T-cell (primary cell): ENCODE results near the gene CUL3. TPM values are rescaled to one million over a fixed set of nuclear protein-coding genes. Genes with fewer than 3 reads are reported as not detected.

Source experiments
- ATAC-seq, 4 experiments: fragments of 200-7000 bp in 3 of 4; fragments of 150-1000 bp in 1 of 4; cut with Tn5 transposase; replicated peaks in 1 of 4; 1 replicate in 3 of 4; 2 replicates in 1 of 4; pipeline ENCODE4 v1.10.0; 2021; ENCODE audit warnings: moderate library complexity in 3 of 4, mild to moderate bottlenecking in 2 of 4, moderate number of reproducible peaks in 1 of 4
- CTCF ChIA-PET, 2 donors: fragments of 300-600 bp; sonication (Branson Sonifier 250); formaldehyde crosslinking; loops; one replicate each; lab custom pipeline; 2022; ENCODE audit warnings: antibody characterized with exemption in 2 of 2; lab: Charles Lee
- POLR2A ChIA-PET, 2 donors: fragments of 300-600 bp; sonication (Branson Sonifier 250); formaldehyde crosslinking; loops; one replicate each; lab custom pipeline; 2022; ENCODE audit warnings: antibody characterized with exemption in 2 of 2; lab: Charles Lee
- DNase-seq, 35 experiments: peaks; one replicate each; pipeline versions ENCODE4 v3.0.0 to v3.0.0-alpha.2; 2013 to 2023
- H3K27ac ChIP-seq: one replicate; pipeline ENCODE4 v1.5.1; 2013; ENCODE audit warnings: low read length
- H3K27me3 ChIP-seq, 2 experiments: replicated peaks in 1 of 2; 1 replicate in 1 of 2; 2 replicates in 1 of 2; pipeline versions ENCODE4 v1.6.1 to v1.7.0; 2013; ENCODE audit warnings: low read length in 1 of 2, mixed read lengths in 1 of 2; ENCODE audit not compliant: control insufficient read depth in 2 of 2, insufficient read depth in 2 of 2; ENCODE audit errors: extremely low read depth in 1 of 2
- H3K36me3 ChIP-seq, 2 donors: 1 replicate in 1 of 2; 2 replicates in 1 of 2; pipeline versions ENCODE4 v1.6.1 to v1.7.0; 2013; ENCODE audit warnings: low read length in 1 of 2; ENCODE audit not compliant: control insufficient read depth in 2 of 2, insufficient read depth in 1 of 2; ENCODE audit errors: extremely low read depth in 1 of 2
- H3K4me1 ChIP-seq, 2 experiments: 1 replicate in 1 of 2; 2 replicates in 1 of 2; pipeline versions ENCODE4 v1.6.1 to v1.7.0; 2013; ENCODE audit warnings: low read length in 2 of 2, mixed read lengths in 1 of 2; ENCODE audit not compliant: insufficient read depth in 2 of 2, control insufficient read depth in 1 of 2; ENCODE audit errors: extremely low read depth in 1 of 2
- H3K4me3 ChIP-seq, 2 donors: 1 replicate in 1 of 2; 2 replicates in 1 of 2; pipeline versions ENCODE4 v1.5.1 to v1.7.0; 2013; ENCODE audit warnings: mild to moderate bottlenecking in 2 of 2, low read length in 1 of 2, moderate library complexity in 1 of 2; ENCODE audit not compliant: control insufficient read depth in 1 of 2; ENCODE audit errors: extremely low read depth in 1 of 2
- H3K9me3 ChIP-seq: 2 replicates; pipeline ENCODE4 v1.7.0; 2013
- H3K27ac Mint-ChIP-seq, 2 donors: one replicate each; pipeline ENCODE4 v1.8.0; 2020 to 2021; ENCODE audit warnings: mild to moderate bottlenecking in 2 of 2, mixed read lengths in 2 of 2
- H3K27me3 Mint-ChIP-seq, 2 donors: one replicate each; pipeline ENCODE4 v1.8.0; 2021 to 2022; ENCODE audit warnings: mixed read lengths in 2 of 2
- H3K36me3 Mint-ChIP-seq: one replicate; pipeline ENCODE4 v1.8.0; 2021; ENCODE audit warnings: mixed read lengths
- H3K4me1 Mint-ChIP-seq, 3 donors: one replicate each; pipeline ENCODE4 v1.8.0; 2020 to 2022; ENCODE audit warnings: mixed read lengths in 3 of 3, mild to moderate bottlenecking in 1 of 3
- H3K4me3 Mint-ChIP-seq, 3 donors: one replicate each; pipeline ENCODE4 v1.8.0; 2020 to 2022; ENCODE audit warnings: mild to moderate bottlenecking in 3 of 3, mixed read lengths in 3 of 3, moderate library complexity in 3 of 3
- H3K9me3 Mint-ChIP-seq, 3 donors: one replicate each; pipeline ENCODE4 v1.8.0; 2020 to 2022; ENCODE audit warnings: mixed read lengths in 3 of 3
- WGBS: methylation state at CpG from one replicate; pipeline ENCODE4 v1.1.5; 2013; ENCODE audit warnings: missing lambda C conversion rate; ENCODE audit not compliant: insufficient coverage; 5-methylcytosine and 5-hydroxymethylcytosine counted together
- total RNA-seq, 35 experiments: library from RNA in 6 of 35; stranded (reverse) in 6 of 35; fragments of 120-200 nt in 1 of 35; gene quantifications; one replicate each; pipeline versions ENCODE4 v1.2.1 to v1.2.4 and lab custom pipeline; 2013 to 2026

The CUL3 gene
- total RNA-seq, 5 donors from 2014 or later (not counting 1 experiment from before 2014, with no cell fraction given), result 66.1 to 95.9 (median 82.7) TPM

DNA sequence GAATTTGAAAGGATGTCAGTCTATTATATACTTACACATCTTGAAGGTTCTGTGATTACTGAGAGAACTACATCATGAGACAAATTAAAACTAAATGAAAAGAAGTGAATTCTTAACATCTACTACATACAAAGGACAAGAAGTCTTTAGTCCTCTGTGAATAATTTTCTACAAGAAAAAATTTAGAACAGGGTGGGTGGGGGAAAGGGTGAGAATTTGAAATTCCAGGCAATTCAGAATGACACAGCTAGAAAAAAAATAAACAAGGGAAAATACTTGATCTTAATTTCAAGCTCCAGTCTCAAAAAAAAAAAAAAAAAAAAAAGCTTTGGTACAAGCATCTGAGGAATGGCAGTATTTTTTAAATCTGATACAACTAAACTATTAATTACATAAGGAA is 15.5 kb downstream of the CUL3 start:
- peaks cover 60 to 64% (median 62%) of the 10 kb centered on the region in 3 donors for H3K4me1 Mint-ChIP-seq
- no peaks in the 10 kb centered on the region for H3K9me3 Mint-ChIP-seq
- peak overlapping the region in 1 of 3 donors; percentile 13 for H3K4me3 Mint-ChIP-seq
- DNase-seq (no peak), ATAC-seq (no peak)
- no peak overlapping the region for H3K27ac Mint-ChIP-seq
- Histone ChIP-seq H3K27ac (no peak overlapping the region), H3K9me3 (no peaks in the 10 kb centered on the region), H3K27me3 (no peaks in the 10 kb centered on the region), H3K36me3 (peaks cover 4 to 7% of the 10 kb centered on the region in 2 donors), H3K4me3 (no peak overlapping the region), H3K4me1 (peaks cover 17 to 51% of the 10 kb centered on the region in 2 experiments)
- ChIA-PET POLR2A (interaction anchor here (0.6 to 0.9 kb wide), 4 partner anchors 8 to 16 kb away, joined by 3 to 10 read pairs (median 4); no protein-coding TSS in a partner anchor), CTCF (interaction anchor here (0.6 to 1.8 kb wide), 6 partner anchors 9 to 46 kb away, joined by 3 to 7 read pairs (median 4); no protein-coding TSS in a partner anchor)
- no peaks in the 10 kb centered on the region for H3K27me3 Mint-ChIP-seq
- H3K36me3 Mint-ChIP-seq, result peaks cover 31% of the 10 kb centered on the region

- no peak for ATAC-seq
- Mint-ChIP-seq H3K4me1 (peaks cover 22 to 27% (median 23%) of the 10 kb centered on the region in 3 donors), H3K9me3 (no peaks in the 10 kb centered on the region), H3K27me3 (no peaks in the 10 kb centered on the region), H3K36me3 (peaks cover 31% of the 10 kb centered on the region), H3K27ac (peak overlapping the region in 1 of 2 donors; percentile 23), H3K4me3 (no peak overlapping the region)
- H3K9me3 ChIP-seq, result no peaks in the 10 kb centered on the region
- H3K4me1 ChIP-seq, result peaks cover 16 to 17% of the 10 kb centered on the region in 2 experiments
- DNase-seq, result no peak
- H3K27ac ChIP-seq, result no peak overlapping the region
- H3K36me3 ChIP-seq, result peaks cover 4 to 7% of the 10 kb centered on the region in 2 donors
- CTCF ChIA-PET, result interaction anchor here in 1 of 2 donors (1.1 kb wide), 1 partner anchor 10 kb away, joined by 3 read pairs; no protein-coding TSS in a partner anchor
- H3K27me3 ChIP-seq, result no peaks in the 10 kb centered on the region
- H3K4me3 ChIP-seq, result no peak overlapping the region
- POLR2A ChIA-PET, result interaction anchor here in 1 of 2 donors (0.6 kb wide), 2 partner anchors 17 to 317 kb away, joined by 3 to 4 read pairs; no protein-coding TSS in a partner anchor
- WGBS, result 98% methylated on average over 4 of the region's 4 CpGs
Measured at GRCh38 chr2:224565452-224566035, 19.6 kb downstream of the CUL3 start.

DNA sequence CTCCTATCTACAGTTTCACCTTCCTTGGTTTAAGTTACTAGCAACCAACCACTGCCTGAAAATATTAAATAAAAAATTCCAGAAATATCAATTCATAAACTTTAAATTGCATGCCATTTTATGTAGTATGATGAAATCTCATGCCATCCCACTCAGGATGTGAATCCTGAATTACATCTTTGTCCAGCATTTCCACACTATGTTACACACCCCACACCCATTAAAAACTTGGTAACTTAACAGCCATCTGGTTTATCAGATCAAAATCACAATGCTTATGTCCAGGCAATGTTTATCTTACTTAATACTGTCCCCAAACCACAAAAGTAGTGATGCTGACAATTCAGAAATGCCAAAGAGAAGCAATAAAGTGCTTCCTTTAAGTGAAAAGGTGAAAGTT is 21.6 kb downstream of the CUL3 start:
- ChIA-PET POLR2A (no interaction called here), CTCF (interaction anchor here in 1 of 2 donors (1.4 kb wide), 1 partner anchor 8 kb away, joined by 4 read pairs; no protein-coding TSS in a partner anchor)
- DNase-seq (no peak), ATAC-seq (no peak)
- Histone ChIP-seq H3K36me3 (peaks cover 4 to 7% of the 10 kb centered on the region in 2 donors), H3K4me3 (no peak overlapping the region), H3K9me3 (no peaks in the 10 kb centered on the region), H3K27me3 (no peaks in the 10 kb centered on the region), H3K4me1 (peaks cover 3 to 16% of the 10 kb centered on the region in 2 experiments), H3K27ac (no peak overlapping the region)
- Mint-ChIP-seq H3K27ac (no peak overlapping the region), H3K4me3 (no peak overlapping the region), H3K36me3 (peaks cover 27% of the 10 kb centered on the region), H3K9me3 (no peaks in the 10 kb centered on the region), H3K4me1 (peaks cover 8 to 12% (median 10%) of the 10 kb centered on the region in 3 donors), H3K27me3 (no peaks in the 10 kb centered on the region)

- Histone ChIP-seq H3K9me3 (no peaks in the 10 kb centered on the region), H3K4me1 (peaks cover 4 to 16% of the 10 kb centered on the region in 2 experiments), H3K4me3 (no peak overlapping the region), H3K36me3 (peaks cover 4 to 7% of the 10 kb centered on the region in 2 donors), H3K27ac (no peak overlapping the region), H3K27me3 (no peaks in the 10 kb centered on the region)
- whole genome bisulfite sequencing, result 100% methylated on average over 3 of the region's 4 CpGs
- Mint-ChIP-seq H3K4me1 (peaks cover 12 to 13% (median 12%) of the 10 kb centered on the region in 3 donors), H3K4me3 (peak overlapping the region in 1 of 3 donors; percentile 5), H3K36me3 (peaks cover 28% of the 10 kb centered on the region), H3K27ac (no peak overlapping the region), H3K9me3 (no peaks in the 10 kb centered on the region), H3K27me3 (no peaks in the 10 kb centered on the region)
- CTCF ChIA-PET, result interaction anchor here (0.6 to 1.4 kb wide), 4 partner anchors 9 to 207 kb away, joined by 3 to 4 read pairs (median 4); no protein-coding TSS in a partner anchor
- ATAC-seq (no peak), DNase-seq (no peak)
- POLR2A ChIA-PET, result interaction anchor here (0.6 to 1.5 kb wide), 3 partner anchors 17 to 129 kb away, joined by 7 read pairs; no protein-coding TSS in a partner anchor
Measured at GRCh38 chr2:224562831-224563230, 22.3 kb downstream of the CUL3 start.

DNA sequence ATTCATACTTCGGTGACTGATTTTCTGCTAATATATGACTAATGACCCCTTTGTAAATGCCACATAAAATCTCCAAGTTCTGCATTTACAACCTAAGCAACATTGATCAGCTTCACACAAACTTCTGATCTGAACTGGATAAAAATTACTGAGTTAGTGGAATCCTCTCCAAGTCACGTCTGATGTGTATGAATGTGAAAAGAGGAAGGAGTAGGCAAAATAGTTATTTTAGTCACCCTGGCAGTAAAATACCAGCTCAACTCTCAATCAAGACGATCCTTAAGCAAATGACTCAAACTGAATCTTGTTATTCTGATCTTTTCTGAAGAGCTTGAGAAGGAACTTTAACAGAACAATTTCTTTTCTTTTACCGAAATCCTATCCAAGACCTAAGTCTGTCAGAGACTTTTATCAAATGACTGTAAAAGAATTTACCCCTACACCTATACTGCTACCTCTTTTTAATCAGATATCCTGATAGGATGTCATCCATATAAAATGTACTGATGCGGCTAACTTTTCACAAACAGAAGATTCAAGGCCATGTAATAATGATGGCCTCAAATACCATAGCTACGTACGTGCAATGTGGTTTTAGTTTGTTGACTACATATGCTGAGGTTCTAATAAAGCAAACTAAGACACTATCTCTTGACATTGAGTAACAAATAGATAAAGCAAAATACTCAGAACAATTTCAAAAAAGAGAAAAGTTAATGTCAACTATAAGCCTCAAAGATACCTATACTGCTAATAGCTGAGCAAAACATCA is 23.7 kb downstream of the CUL3 start:
- peaks cover 4 to 16% of the 10 kb centered on the region in 2 experiments for H3K4me1 ChIP-seq
- POLR2A ChIA-PET, result interaction anchor here (0.6 to 1.5 kb wide), 4 partner anchors 14 to 40 kb away, joined by 3 to 7 read pairs (median 3); no protein-coding TSS in a partner anchor
- H3K4me3 Mint-ChIP-seq, result no peak overlapping the region

DNA sequence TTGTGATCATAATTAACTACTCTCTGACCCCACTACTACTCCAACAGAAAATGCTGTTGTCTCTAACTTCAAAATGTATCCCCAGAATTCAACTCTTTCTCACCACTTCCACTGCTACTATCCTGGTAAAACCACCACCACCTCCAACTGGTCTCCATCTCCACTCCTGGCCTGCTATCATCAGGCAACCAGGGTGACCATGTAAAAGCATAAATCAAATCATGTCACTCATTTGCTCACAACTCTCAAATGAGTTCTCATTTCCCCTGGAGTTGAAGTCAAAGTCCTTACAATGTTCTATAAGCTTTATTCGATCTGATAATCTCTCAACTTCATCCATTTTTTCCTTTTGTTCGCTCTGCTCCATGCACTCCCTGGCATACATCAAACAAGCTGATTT is 24.6 kb downstream of the CUL3 start:
- ChIA-PET POLR2A (interaction anchor here (0.6 to 0.9 kb wide), 4 partner anchors 10 to 52 kb away, joined by 3 to 11 read pairs (median 4); no protein-coding TSS in a partner anchor), CTCF (interaction anchor here in 1 of 2 donors (0.6 to 1.6 kb wide), 3 partner anchors 9 to 21 kb away, joined by 3 to 4 read pairs (median 3); no protein-coding TSS in a partner anchor)
- Histone ChIP-seq H3K36me3 (peaks cover 0 to 3% of the 10 kb centered on the region in 2 donors), H3K27ac (no peak overlapping the region), H3K4me3 (no peak overlapping the region), H3K4me1 (peaks cover 6 to 12% of the 10 kb centered on the region in 2 experiments), H3K27me3 (no peaks in the 10 kb centered on the region), H3K9me3 (no peaks in the 10 kb centered on the region)
- Mint-ChIP-seq H3K4me3 (no peak overlapping the region), H3K36me3 (peaks cover 17% of the 10 kb centered on the region), H3K27ac (no peak overlapping the region), H3K4me1 (peaks cover 21 to 24% (median 22%) of the 10 kb centered on the region in 3 donors), H3K27me3 (no peaks in the 10 kb centered on the region), H3K9me3 (no peaks in the 10 kb centered on the region)
- ATAC-seq (no peak), DNase-seq (no peak)
- WGBS, result 83% methylated on average over 2 of the region's 2 CpGs

More for the DNA sequence above, 23.7 kb downstream of the CUL3 start:
- H3K27me3 Mint-ChIP-seq, result no peaks in the 10 kb centered on the region
- Histone ChIP-seq H3K27me3 (no peaks in the 10 kb centered on the region), H3K36me3 (peaks cover 0 to 3% of the 10 kb centered on the region in 2 donors), H3K27ac (no peak overlapping the region), H3K9me3 (no peaks in the 10 kb centered on the region), H3K4me3 (no peak overlapping the region)
- ATAC-seq (no peak), DNase-seq (no peak)
- peaks cover 19% of the 10 kb centered on the region for H3K36me3 Mint-ChIP-seq
- CTCF ChIA-PET, result interaction anchor here in 1 of 2 donors (0.6 to 1.6 kb wide), 4 partner anchors 9 to 22 kb away, joined by 3 to 4 read pairs (median 4); no protein-coding TSS in a partner anchor
- H3K27ac Mint-ChIP-seq, result no peak overlapping the region
- WGBS, result no CpG with 5 or more reads among the region's 7 CpGs
- peaks cover 13 to 15% (median 14%) of the 10 kb centered on the region in 3 donors for H3K4me1 Mint-ChIP-seq
- H3K9me3 Mint-ChIP-seq, result no peaks in the 10 kb centered on the region
